B cell (primary cell): ENCODE measurements around the gene APOBEC4. TPM values are rescaled to one million over a fixed set of nuclear protein-coding genes. Genes with fewer than 3 reads are reported as not detected.

Source experiments
- ATAC-seq: fragments of 200-7000 bp; cut with Tn5 transposase; one replicate; pipeline ENCODE4 v1.10.0; 2021; ENCODE audit warnings: low read depth, mild to moderate bottlenecking, moderate number of reproducible peaks, moderate library complexity
- CTCF ChIA-PET: fragments of 350-600 bp; sonication (Branson Sonifier 250); formaldehyde crosslinking; loops from one replicate; lab custom pipeline; 2021; ENCODE audit warnings: antibody characterized with exemption, inconsistent platforms; lab: Charles Lee
- POLR2A ChIA-PET: fragments of 350-600 bp; sonication (Branson Sonifier 250); formaldehyde crosslinking; loops from one replicate; lab custom pipeline; 2021; ENCODE audit warnings: antibody characterized with exemption; lab: Charles Lee
- DNase-seq: peaks from one replicate; pipeline ENCODE4 v3.0.0; 2013
- H2AFZ ChIP-seq: 2 replicates; pipeline ENCODE4 v1.6.1; 2012; ENCODE audit warnings: mild to moderate bottlenecking, low read depth, low read length; ENCODE audit not compliant: insufficient read depth, poor library complexity, severe bottlenecking
- H3K27ac ChIP-seq, 2 donors: 1 replicate in 1 of 2; 2 replicates in 1 of 2; pipeline ENCODE4 v1.5.1; 2012 to 2013; ENCODE audit warnings: low read length in 2 of 2, mild to moderate bottlenecking in 2 of 2, moderate library complexity in 1 of 2
- H3K27me3 ChIP-seq, 4 experiments: fragments of 200-600 bp in 1 of 4; sonication (generic) in 1 of 4; replicated peaks in 1 of 4; 1 replicate in 2 of 4; 2 replicates in 2 of 4; pipeline versions ENCODE4 v1.6.1 to v1.7.0; 2013 to 2016; ENCODE audit warnings: low read length in 3 of 4, mild to moderate bottlenecking in 2 of 4, mixed read lengths in 1 of 4, moderate library complexity in 1 of 4; ENCODE audit not compliant: insufficient read depth in 4 of 4, control insufficient read depth in 3 of 4; ENCODE audit errors: control extremely low read depth in 1 of 4
- H3K36me3 ChIP-seq, 2 experiments: replicated peaks in 1 of 2; 1 replicate in 1 of 2; 2 replicates in 1 of 2; pipeline versions ENCODE4 v1.6.1 to v1.7.1; 2013; ENCODE audit warnings: low read length in 1 of 2; ENCODE audit not compliant: insufficient read depth in 2 of 2, control insufficient read depth in 1 of 2; ENCODE audit errors: control extremely low read depth in 1 of 2, extremely low read depth in 1 of 2
- H3K4me1 ChIP-seq, 2 donors: fragments of 200-600 bp in 1 of 2; sonication (generic) in 1 of 2; 1 replicate in 1 of 2; 2 replicates in 1 of 2; pipeline versions ENCODE4 v1.5.1 to v1.6.1; 2013 to 2017; ENCODE audit warnings: low read length in 2 of 2; ENCODE audit not compliant: control insufficient read depth in 2 of 2, insufficient read depth in 2 of 2
- H3K4me2 ChIP-seq: replicated peaks from 2 replicates; pipeline ENCODE3; 2012; ENCODE audit warnings: mild to moderate bottlenecking, low read depth, low read length; ENCODE audit not compliant: poor library complexity, severe bottlenecking
- H3K4me3 ChIP-seq, 5 experiments: fragments of 200-600 bp in 1 of 5; sonication (generic) in 1 of 5; 1 replicate in 3 of 5; 2 replicates in 2 of 5; pipeline versions ENCODE4 v1.5.1 to v1.7.0; 2011 to 2016; ENCODE audit warnings: low read length in 4 of 5, mild to moderate bottlenecking in 4 of 5, low read depth in 2 of 5, control low read depth in 1 of 5, moderate library complexity in 1 of 5; ENCODE audit not compliant: insufficient read depth in 1 of 5; ENCODE audit errors: control extremely low read depth in 1 of 5, extremely low read depth in 1 of 5
- H3K79me2 ChIP-seq: fragments of 200-600 bp; sonication (generic); one replicate; pipeline ENCODE4 v1.6.0; 2016; ENCODE audit warnings: low read length; ENCODE audit not compliant: control insufficient read depth, insufficient read depth
- H3K9ac ChIP-seq: fragments of 200-600 bp; sonication (generic); 2 replicates; pipeline ENCODE4 v1.6.1; 2017; ENCODE audit warnings: mild to moderate bottlenecking, low read length, moderate library complexity
- H3K9me3 ChIP-seq, 3 donors: one replicate each; pipeline versions ENCODE4 v1.6.1 to v1.7.1; 2013; ENCODE audit warnings: low read length in 2 of 3; ENCODE audit not compliant: control insufficient read depth in 2 of 3, insufficient read depth in 1 of 3; ENCODE audit errors: control extremely low read depth in 1 of 3
- H4K20me1 ChIP-seq: 2 replicates; pipeline ENCODE4 v1.6.0; 2012; ENCODE audit warnings: mild to moderate bottlenecking, low read length; ENCODE audit not compliant: insufficient read depth, control insufficient read depth, poor library complexity, severe bottlenecking
- H3K27ac Mint-ChIP-seq: one replicate; pipeline ENCODE4 v1.8.0; 2021; ENCODE audit warnings: mixed read lengths
- H3K27me3 Mint-ChIP-seq: one replicate; pipeline ENCODE4 v1.8.0; 2021; ENCODE audit warnings: mixed read lengths
- H3K4me1 Mint-ChIP-seq: one replicate; pipeline ENCODE4 v1.8.0; 2021; ENCODE audit warnings: mixed read lengths
- H3K4me3 Mint-ChIP-seq: one replicate; pipeline ENCODE4 v1.8.0; 2021; ENCODE audit warnings: mixed read lengths
- H3K9me3 Mint-ChIP-seq: one replicate; pipeline ENCODE4 v1.8.0; 2022; ENCODE audit warnings: mixed read lengths; ENCODE audit not compliant: insufficient read depth
- CTCF ChIP-seq: fragments of 200-600 bp; IDR thresholded peaks from one replicate; pipeline ENCODE4 v1.8.0; 2022; ENCODE audit warnings: antibody characterized with exemption, mild to moderate bottlenecking
- EZH2 ChIP-seq: IDR thresholded peaks from 2 replicates; pipeline ENCODE4 v1.6.1; 2012; ENCODE audit warnings: borderline replicate concordance, low read depth, mild to moderate bottlenecking, moderate library complexity, low read length; ENCODE audit not compliant: insufficient read depth, poor library complexity, severe bottlenecking
- WGBS: methylation state at CpG from one replicate; pipeline ENCODE4 v1.1.5; 2013; ENCODE audit warnings: missing lambda C conversion rate; ENCODE audit not compliant: insufficient coverage; 5-methylcytosine and 5-hydroxymethylcytosine counted together
- intact Hi-C: fragments of 100-400 bp; cut with micrococcal nuclease; formaldehyde crosslinking; loops from one replicate; pipeline ENCODE4 v1.10.0; 2022
- polyA plus RNA-seq: library from polyadenylated mRNA; depleted of rRNA; stranded (reverse); fragments of >200 nt; gene quantifications from 2 replicates; pipeline ENCODE4 v1.2.3, GENCODE V29; 2012
- total RNA-seq, 2 donors: library from RNA; stranded (reverse); fragments of 120-200 nt in 1 of 2; gene quantifications; 1 replicate in 1 of 2; 2 replicates in 1 of 2; pipeline versions ENCODE4 v1.2.3 to v1.2.4, GENCODE V29; 2013 to 2022

Gene APOBEC4
- total and polyA plus RNA-seq, 2 donors (not counting 1 experiment from before 2014, with no cell fraction given), result not detected

DNA sequence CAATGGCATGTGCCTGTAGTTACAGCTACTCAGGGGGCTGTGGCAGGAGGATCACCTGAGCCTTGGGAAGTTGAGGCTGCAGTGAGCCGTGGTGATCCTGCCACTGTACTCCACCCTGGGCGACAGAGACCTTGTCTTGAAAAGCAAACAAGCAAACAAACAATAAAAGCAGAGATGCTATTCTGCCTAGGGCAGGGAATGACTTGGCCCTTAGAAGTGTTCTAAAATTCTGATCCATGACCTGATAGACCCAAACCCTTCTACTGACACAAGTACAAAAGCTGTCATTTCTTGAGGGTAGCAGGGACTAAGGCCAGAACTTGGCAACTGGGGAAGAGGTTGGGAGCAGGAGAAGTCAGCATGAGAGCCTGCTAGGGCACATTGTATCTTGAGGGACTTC lies 47.2 kb downstream of the APOBEC4 start:
- 100% methylated on average over 2 of the region's 2 CpGs for WGBS
- no peak overlapping the region for H3K4me3 ChIP-seq
- H4K20me1 ChIP-seq, result no peaks in the 10 kb centered on the region
- no peak overlapping the region for H2AFZ ChIP-seq
- H3K27ac Mint-ChIP-seq, result no peak overlapping the region
- H3K9me3 ChIP-seq, result no peaks in the 10 kb centered on the region
- ATAC-seq (no peak), DNase-seq (no peak)
- TF ChIP-seq CTCF (no peak), EZH2 (no peak)
- no peak overlapping the region for H3K4me3 Mint-ChIP-seq
- H3K27me3 Mint-ChIP-seq, result no peaks in the 10 kb centered on the region
- no peak overlapping the region for H3K9ac ChIP-seq
- H3K36me3 ChIP-seq, result no peaks in the 10 kb centered on the region
- peaks cover 40% of the 10 kb centered on the region for H3K4me1 Mint-ChIP-seq
- no peaks in the 10 kb centered on the region for H3K9me3 Mint-ChIP-seq
- POLR2A ChIA-PET, result no interaction called here
- peaks cover 29 to 42% of the 10 kb centered on the region in 2 donors for H3K4me1 ChIP-seq
- H3K27me3 ChIP-seq, result no peaks in the 10 kb centered on the region
- CTCF ChIA-PET, result interaction anchor here (1.7 to 1.8 kb wide), 2 partner anchors 11 to 19 kb away, joined by 3 to 4 read pairs; no protein-coding TSS in a partner anchor
- no peak overlapping the region for H3K4me2 ChIP-seq
- no peaks in the 10 kb centered on the region for H3K79me2 ChIP-seq
- no peak overlapping the region for H3K27ac ChIP-seq
- intact Hi-C loops, result no loop called here

DNA sequence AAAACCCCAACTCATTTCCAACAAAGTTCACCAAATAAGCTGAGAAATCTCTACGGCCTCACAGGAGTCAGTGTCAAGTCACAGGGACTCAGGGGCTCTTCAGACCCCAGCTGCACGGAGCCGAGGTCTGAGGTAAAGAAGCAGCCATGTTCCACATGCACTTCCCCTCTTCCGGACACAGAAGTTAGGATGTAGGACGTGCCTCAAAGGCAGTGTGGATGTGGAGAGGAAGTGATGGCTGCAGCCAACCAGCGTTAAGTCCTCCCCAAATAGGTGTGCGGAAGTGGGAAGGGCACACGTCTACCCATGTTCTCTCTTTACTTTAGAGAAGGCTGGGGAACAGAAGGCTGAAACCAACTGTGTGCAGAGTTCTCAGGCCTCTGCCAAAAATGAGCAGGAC lies 48.3 kb downstream of the APOBEC4 start:
- Histone ChIP-seq H3K4me3 (no peak overlapping the region), H3K27me3 (no peaks in the 10 kb centered on the region), H3K9me3 (no peaks in the 10 kb centered on the region), H3K4me1 (peaks cover 29 to 42% of the 10 kb centered on the region in 2 donors), H4K20me1 (no peaks in the 10 kb centered on the region), H3K36me3 (no peaks in the 10 kb centered on the region), H2AFZ (peak overlapping the region; percentile 41), H3K9ac (no peak overlapping the region), H3K79me2 (no peaks in the 10 kb centered on the region), H3K4me2 (peak overlapping the region; percentile 7), H3K27ac (peak overlapping the region in 1 of 2 donors; percentile 22)
- ChIA-PET CTCF (interaction anchor here (1.5 kb wide), 1 partner anchor 15 kb away, joined by 4 read pairs; the partner anchor contains the start of gene NCF2), POLR2A (no interaction called here)
- Mint-ChIP-seq H3K4me1 (peaks cover 40% of the 10 kb centered on the region), H3K27me3 (no peaks in the 10 kb centered on the region), H3K9me3 (no peaks in the 10 kb centered on the region), H3K4me3 (peak overlapping the region; percentile 53), H3K27ac (peak overlapping the region; percentile 84)
- intact Hi-C loops, result no loop called here
- 81% methylated on average over 3 of the region's 8 CpGs for WGBS
- ATAC-seq, result no peak
- TF ChIP-seq EZH2 (no peak), CTCF (no peak)
- no peak for DNase-seq
